ENCODE measurements around the gene PRTFDC1.

The PRTFDC1 gene

DNA sequence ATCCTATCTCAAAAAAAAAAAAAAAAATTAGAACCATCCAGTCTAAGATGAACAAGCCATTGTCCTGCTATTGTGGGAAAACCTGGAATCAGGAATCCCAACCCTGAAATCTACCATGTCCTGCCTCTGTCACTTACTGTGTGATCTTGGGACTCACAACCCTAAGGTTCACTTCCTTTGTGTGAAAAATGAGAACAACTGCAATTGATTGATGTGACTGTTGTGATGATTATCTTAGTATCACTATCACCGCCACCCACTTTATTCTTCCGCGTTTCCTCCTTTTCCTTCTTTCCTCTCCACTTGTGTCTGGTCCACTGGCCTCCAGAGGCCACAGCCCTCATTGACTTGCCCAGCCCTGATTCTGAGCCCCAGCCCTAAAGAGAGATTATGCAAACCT lies 12.6 kb upstream of the PRTFDC1 start:
- Histone ChIP-seq H3K27me3 (ENCODE audit: insufficient read depth, low read depth) (no peaks in the 10 kb centered on the region), H3K4me3 (IDR thresholded peaks at IDR 0.05; ENCODE audit: insufficient read depth, low read depth, low read length) (no peak overlapping the region), H2AFZ (ENCODE audit: low read depth) (no peak overlapping the region), H3K4me1 (ENCODE audit: low read depth, poor library complexity, severe bottlenecking) (no peaks in the 10 kb centered on the region), H3K27ac (no peak overlapping the region), H3K9ac (no peak overlapping the region), H3K79me2 (ENCODE audit: insufficient read depth, low read depth) (no peaks in the 10 kb centered on the region), H3K4me2 (no peak overlapping the region), H4K20me1 (ENCODE audit: insufficient read depth) (no peaks in the 10 kb centered on the region), H3K36me3 (ENCODE audit: insufficient read depth) (no peaks in the 10 kb centered on the region)
- TF ChIP-seq, protein P1, sequence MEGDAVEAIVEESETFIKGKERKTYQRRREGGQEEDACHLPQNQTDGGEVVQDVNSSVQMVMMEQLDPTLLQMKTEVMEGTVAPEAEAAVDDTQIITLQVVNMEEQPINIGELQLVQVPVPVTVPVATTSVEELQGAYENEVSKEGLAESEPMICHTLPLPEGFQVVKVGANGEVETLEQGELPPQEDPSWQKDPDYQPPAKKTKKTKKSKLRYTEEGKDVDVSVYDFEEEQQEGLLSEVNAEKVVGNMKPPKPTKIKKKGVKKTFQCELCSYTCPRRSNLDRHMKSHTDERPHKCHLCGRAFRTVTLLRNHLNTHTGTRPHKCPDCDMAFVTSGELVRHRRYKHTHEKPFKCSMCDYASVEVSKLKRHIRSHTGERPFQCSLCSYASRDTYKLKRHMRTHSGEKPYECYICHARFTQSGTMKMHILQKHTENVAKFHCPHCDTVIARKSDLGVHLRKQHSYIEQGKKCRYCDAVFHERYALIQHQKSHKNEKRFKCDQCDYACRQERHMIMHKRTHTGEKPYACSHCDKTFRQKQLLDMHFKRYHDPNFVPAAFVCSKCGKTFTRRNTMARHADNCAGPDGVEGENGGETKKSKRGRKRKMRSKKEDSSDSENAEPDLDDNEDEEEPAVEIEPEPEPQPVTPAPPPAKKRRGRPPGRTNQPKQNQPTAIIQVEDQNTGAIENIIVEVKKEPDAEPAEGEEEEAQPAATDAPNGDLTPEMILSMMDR (conservative IDR thresholded peaks at IDR 0.05; ENCODE audit: low read depth, low read length): no peak

DNA sequence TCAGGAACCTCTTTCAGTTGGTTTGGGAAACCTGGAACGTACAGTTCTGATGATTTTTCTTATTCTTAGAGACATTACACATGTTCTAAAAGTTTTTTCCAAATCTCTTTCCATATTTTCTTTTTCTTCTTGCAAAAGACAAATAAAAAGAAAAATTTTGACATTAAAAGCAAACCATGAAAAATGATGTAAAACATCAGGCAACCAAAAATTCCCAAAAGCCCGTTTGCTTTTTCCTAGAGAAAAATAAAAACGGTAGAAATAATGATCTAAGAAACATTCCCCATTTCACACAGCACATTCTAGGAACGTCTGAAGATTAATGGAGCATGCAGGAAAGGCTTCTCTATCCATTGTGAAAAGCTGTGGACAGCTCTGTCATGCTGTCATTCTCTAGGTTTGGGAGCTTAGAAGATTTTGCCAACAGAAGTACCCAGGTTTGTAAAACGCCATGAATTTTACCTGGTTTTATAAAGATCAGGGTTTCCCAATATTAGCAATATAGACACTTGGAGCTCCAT lies 11.2 kb upstream of the PRTFDC1 start:
- H3K79me2 ChIP-seq (ENCODE audit: insufficient read depth, low read depth): no peaks in the 10 kb centered on the region
- H3K27me3 ChIP-seq (ENCODE audit: insufficient read depth, low read depth): no peaks in the 10 kb centered on the region
- no peak overlapping the region for H3K4me2 ChIP-seq
- no peak overlapping the region for H2AFZ ChIP-seq (ENCODE audit: low read depth)
- H3K9ac ChIP-seq: no peak overlapping the region
- H3K4me1 ChIP-seq (ENCODE audit: low read depth, poor library complexity, severe bottlenecking): no peaks in the 10 kb centered on the region
- TF ChIP-seq, protein P1 (conservative IDR thresholded peaks at IDR 0.05; ENCODE audit: low read depth, low read length): no peak
- H3K27ac ChIP-seq: no peak overlapping the region
- H4K20me1 ChIP-seq (ENCODE audit: insufficient read depth): no peaks in the 10 kb centered on the region
- H3K36me3 ChIP-seq (ENCODE audit: insufficient read depth): no peaks in the 10 kb centered on the region
- no peak overlapping the region for H3K4me3 ChIP-seq (IDR thresholded peaks at IDR 0.05; ENCODE audit: insufficient read depth, low read depth, low read length)

DNA sequence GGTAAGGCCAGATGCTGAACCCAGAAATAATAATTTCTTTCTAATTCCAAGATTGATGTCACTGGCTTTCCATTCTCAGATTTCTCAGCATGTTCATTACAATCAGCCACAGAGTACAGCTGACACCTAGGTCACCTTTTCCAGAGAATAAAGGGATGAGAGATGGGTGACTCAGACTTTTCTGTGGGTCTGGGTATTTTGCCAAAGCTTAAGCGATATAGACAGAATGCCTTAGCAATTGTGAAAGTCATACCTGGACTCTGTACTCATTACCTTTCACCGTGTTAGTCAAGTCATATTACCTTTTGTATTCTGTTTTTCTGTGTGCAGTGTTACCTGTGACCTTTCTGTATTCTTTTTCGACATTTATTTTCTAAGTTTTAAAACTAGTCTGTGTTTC lies 10.6 kb upstream of the PRTFDC1 start:
- Histone ChIP-seq H3K4me2 (no peak overlapping the region), H3K79me2 (ENCODE audit: insufficient read depth, low read depth) (no peaks in the 10 kb centered on the region), H3K27me3 (ENCODE audit: insufficient read depth, low read depth) (no peaks in the 10 kb centered on the region), H3K4me1 (ENCODE audit: low read depth, poor library complexity, severe bottlenecking) (no peaks in the 10 kb centered on the region), H3K9ac (no peak overlapping the region), H3K36me3 (ENCODE audit: insufficient read depth) (no peaks in the 10 kb centered on the region), H2AFZ (ENCODE audit: low read depth) (no peak overlapping the region), H4K20me1 (ENCODE audit: insufficient read depth) (no peaks in the 10 kb centered on the region), H3K4me3 (IDR thresholded peaks at IDR 0.05; ENCODE audit: insufficient read depth, low read depth, low read length) (no peak overlapping the region), H3K27ac (no peak overlapping the region)
- TF ChIP-seq, protein P1 (conservative IDR thresholded peaks at IDR 0.05; ENCODE audit: low read depth, low read length): no peak

DNA sequence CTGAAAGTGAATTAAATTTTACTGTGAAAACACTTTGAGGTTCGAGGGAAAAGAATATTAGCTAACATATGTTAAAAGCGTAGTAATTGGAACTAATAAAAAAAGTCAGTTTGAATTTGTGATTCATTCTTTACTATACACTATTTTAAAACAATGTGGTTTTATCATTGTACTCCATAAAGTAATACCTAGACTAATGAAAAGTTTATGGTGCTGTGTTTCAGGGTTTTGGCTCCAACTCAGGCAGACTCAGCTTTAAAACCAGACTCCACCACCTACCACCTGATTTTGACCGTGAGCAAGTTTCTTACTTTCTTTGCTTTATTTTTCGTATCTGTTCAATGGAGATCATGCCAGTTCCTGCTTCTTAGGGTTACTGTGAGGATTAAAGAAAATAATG lies 9.2 kb upstream of the PRTFDC1 start:
- Histone ChIP-seq H3K4me3 (IDR thresholded peaks at IDR 0.05; ENCODE audit: insufficient read depth, low read depth, low read length) (no peak overlapping the region), H3K27me3 (ENCODE audit: insufficient read depth, low read depth) (no peaks in the 10 kb centered on the region), H4K20me1 (ENCODE audit: insufficient read depth) (no peaks in the 10 kb centered on the region), H3K4me2 (no peak overlapping the region), H3K4me1 (ENCODE audit: low read depth, poor library complexity, severe bottlenecking) (no peaks in the 10 kb centered on the region), H3K9ac (no peak overlapping the region), H3K79me2 (ENCODE audit: insufficient read depth, low read depth) (no peaks in the 10 kb centered on the region), H3K27ac (no peak overlapping the region), H3K36me3 (ENCODE audit: insufficient read depth) (no peaks in the 10 kb centered on the region), H2AFZ (ENCODE audit: low read depth) (no peak overlapping the region)
- TF ChIP-seq, protein P1 (conservative IDR thresholded peaks at IDR 0.05; ENCODE audit: low read depth, low read length): no peak

Measured in KMS-11 (cell line).